GM19043 (cell line): ENCODE data around the gene TAPBPL.
A peak's percentile ranks its signal among the peaks of the same experiment; 100 is the strongest.
"Not testable (repeated sequence)": the region's sequence is repeated elsewhere in the genome, so short reads cannot be mapped to it uniquely, and the experiment has no call there.

Source experiments
- ATAC-seq: cut with Tn5 transposase; IDR thresholded peaks from one replicate; pipeline ENCODE4 v1.9.1; 2021; ENCODE audit warnings: low read depth; ENCODE audit not compliant: unreplicated experiment

TAPBPL gene

GRCh38 chr12:6460751-6461371, 9.0 kb downstream of the TAPBPL start:
- no peak for ATAC-seq

GRCh38 chr12:6461401-6462233, 9.8 kb downstream of the TAPBPL start:
- ATAC-seq: peak; percentile 91

- ATAC-seq: no peak
These were observed 10.6 kb downstream of the TAPBPL start for GRCh38 chr12:6462234-6462995.

- ATAC-seq: no peak
These were observed 11.4 kb downstream of the TAPBPL start for GRCh38 chr12:6463216-6463615.

- no peak for ATAC-seq
These were observed 12.0 kb downstream of the TAPBPL start for GRCh38 chr12:6463858-6464257.

- ATAC-seq: no peak
These were observed 12.7 kb downstream of the TAPBPL start for GRCh38 chr12:6464531-6464930.

GRCh38 chr12:6465467-6466183, 13.8 kb downstream of the TAPBPL start:
- ATAC-seq: no peak

- ATAC-seq: no peak
These were observed 14.3 kb downstream of the TAPBPL start for GRCh38 chr12:6466184-6466573.

- ATAC-seq: not testable (repeated sequence)
These were observed 14.9 kb downstream of the TAPBPL start for GRCh38 chr12:6466751-6467150.

- ATAC-seq: not testable (repeated sequence)
These were observed 15.9 kb downstream of the TAPBPL start for GRCh38 chr12:6467571-6468282.

- ATAC-seq: no peak
These were observed 16.4 kb downstream of the TAPBPL start for GRCh38 chr12:6468283-6468575.

GRCh38 chr12:6469092-6469491, 17.2 kb downstream of the TAPBPL start:
- no peak for ATAC-seq

- ATAC-seq: no peak
These were observed 17.9 kb downstream of the TAPBPL start for GRCh38 chr12:6469609-6470374.

GRCh38 chr12:6470375-6471163, 18.7 kb downstream of the TAPBPL start, which contains the start of gene VAMP1:
Gene VAMP1, minus strand, starts transcription at chr12:6470677. Its CDS starts 146 bp downstream, at chr12:6470531.
- peak; percentile 82 for ATAC-seq

- no peak for ATAC-seq
These were observed 20.1 kb downstream of the TAPBPL start for GRCh38 chr12:6471989-6472360.

GRCh38 chr12:6472491-6472890, 20.6 kb downstream of the TAPBPL start:
- ATAC-seq: no peak

GRCh38 chr12:6475233-6475975, 23.6 kb downstream of the TAPBPL start:
- ATAC-seq: not testable (repeated sequence)

GRCh38 chr12:6476489-6476888, 24.6 kb downstream of the TAPBPL start:
- ATAC-seq: no peak
